Measurements from ENCODE around the gene WNK1.

The WNK1 gene

DNA sequence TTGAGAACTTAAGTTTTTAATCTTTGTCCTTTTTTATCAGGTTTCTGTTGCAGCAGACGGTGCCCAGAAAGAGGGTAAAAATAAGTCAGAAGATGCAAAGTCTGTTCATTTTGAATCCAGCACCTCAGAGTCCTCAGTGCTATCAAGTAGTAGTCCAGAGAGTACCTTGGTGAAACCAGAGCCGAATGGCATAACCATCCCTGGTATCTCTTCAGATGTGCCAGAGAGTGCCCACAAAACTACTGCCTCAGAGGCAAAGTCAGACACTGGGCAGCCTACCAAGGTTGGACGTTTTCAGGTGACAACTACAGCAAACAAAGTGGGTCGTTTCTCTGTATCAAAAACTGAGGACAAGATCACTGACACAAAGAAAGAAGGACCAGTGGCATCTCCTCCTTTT is 143.7 kb downstream of the WNK1 start:
- no peak overlapping the region for H3K4me3 ChIP-seq (ENCODE audit: low read length)
- DNase-seq (ENCODE audit: low read depth, low spot score), result no peak

DNA sequence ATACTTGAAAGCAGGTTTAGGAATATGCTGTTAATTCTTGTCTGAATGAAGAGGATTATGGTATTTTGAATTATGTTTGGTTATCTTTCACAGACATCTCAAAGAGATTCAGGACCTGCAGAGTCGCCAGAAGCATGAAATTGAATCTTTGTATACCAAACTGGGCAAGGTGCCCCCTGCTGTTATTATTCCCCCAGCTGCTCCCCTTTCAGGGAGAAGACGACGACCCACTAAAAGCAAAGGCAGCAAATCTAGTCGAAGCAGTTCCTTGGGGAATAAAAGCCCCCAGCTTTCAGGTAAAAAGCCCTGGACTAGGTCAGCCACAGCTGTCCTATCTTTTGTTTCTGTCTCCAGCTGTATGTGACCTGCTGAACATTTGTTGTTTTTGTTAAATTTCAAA is 145.0 kb downstream of the WNK1 start:
- no peak overlapping the region for H3K4me3 ChIP-seq (ENCODE audit: low read length)
- no peak for DNase-seq (ENCODE audit: low read depth, low spot score)

DNA sequence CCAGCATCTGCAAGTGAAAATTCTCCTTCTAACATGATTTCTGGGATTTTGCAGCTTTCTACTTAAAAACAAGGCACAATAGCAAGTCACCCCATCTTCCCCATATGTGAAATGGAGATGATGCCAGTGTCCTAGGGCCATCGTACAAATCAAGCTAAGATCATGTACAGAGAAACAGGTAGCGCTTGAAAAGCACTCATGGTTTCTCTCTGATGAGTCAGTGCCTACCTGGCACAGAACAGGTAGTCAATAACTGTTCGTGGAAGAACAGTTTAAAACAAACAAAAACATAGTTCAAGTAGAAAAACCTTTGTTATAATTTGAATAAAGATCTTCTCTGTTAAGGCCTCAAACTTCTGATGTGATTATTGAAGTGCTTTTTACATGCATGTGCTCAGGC is 150.2 kb downstream of the WNK1 start:
- no peak for DNase-seq (ENCODE audit: low read depth, low spot score)
- H3K4me3 ChIP-seq (ENCODE audit: low read length), result no peak overlapping the region

DNA sequence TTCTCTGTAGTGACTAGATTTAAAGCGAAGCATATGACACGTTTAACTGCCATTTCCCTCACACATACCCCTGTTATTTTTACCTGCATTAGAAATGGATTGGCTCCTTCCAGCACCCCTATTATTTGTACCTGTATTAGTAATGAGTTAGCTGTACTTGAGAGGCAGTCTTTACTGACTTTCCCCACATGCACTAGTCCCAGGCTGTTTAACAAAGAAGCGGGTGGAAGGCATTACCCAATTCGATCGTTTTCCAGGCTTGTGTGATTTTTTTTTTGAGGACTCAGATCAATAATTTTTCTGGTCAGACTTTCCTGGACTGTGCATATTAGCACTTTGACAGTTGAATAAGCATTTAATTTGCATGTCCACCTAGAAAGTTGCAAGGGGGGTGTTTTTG is 150.7 kb downstream of the WNK1 start:
- no peak for DNase-seq (ENCODE audit: low read depth, low spot score)
- no peak overlapping the region for H3K4me3 ChIP-seq (ENCODE audit: low read length)

DNA sequence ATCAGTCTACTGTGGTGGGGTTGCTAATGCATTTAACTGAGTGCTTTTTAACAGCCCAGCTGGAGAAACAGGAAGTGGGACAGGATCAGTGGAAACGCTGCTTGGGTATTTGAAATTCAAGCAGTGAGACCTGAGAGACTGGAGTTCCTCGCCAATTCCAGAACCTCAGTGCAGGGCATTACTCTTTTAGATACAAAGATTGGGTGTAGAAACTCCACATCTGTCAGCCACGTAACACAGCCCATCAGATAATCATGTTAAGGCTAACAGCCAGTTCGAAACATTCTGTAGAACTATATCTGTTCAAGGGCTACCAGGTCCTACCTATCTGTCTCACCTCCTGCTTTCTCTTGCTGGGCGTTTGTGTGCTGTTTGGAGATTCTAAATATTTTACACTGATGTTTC is 151.6 kb downstream of the WNK1 start:
- peak; percentile 75 for DNase-seq (ENCODE audit: low read depth, low spot score)
- H3K4me3 ChIP-seq (ENCODE audit: low read length), result no peak overlapping the region

DNA sequence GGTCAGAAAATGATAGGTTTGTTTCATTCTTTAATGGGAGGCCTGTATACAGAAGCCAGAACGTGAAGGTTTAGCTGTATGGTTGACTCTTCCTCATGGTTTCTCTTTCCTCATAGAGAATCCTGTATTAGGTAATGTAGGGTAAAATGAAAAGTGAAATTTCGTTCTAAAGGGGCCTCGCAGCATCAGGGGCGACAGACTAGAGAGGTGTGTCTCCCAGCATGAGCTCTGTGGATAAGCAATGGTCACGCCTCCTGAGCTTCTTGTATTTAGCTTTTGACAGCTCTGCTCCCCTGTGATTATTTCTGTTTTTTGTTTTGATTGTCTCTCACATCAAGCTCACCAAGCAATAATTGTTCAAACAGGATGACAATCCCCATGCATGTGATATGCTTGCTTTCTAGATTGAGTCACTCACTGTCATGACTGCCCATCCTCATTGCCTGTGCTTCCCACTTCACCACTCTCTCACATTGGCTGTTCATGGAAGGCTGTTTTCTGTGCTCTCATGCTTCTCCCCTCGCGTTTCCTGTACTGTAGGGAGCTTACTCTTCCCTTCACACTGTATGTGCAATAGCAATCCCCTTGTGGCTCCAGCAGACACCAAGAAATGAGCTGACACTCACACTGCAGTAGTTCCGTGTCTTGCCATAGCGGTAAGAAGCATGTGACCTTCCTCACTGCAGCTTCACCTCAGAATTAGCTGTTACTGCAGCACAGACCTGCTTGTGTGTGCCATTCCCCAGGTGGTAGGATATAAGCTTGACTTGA is 153.1 kb downstream of the WNK1 start:
- H3K4me3 ChIP-seq (ENCODE audit: low read length), result peak overlapping the region; percentile 26
- DNase-seq (ENCODE audit: low read depth, low spot score), result peak; percentile 84

DNA sequence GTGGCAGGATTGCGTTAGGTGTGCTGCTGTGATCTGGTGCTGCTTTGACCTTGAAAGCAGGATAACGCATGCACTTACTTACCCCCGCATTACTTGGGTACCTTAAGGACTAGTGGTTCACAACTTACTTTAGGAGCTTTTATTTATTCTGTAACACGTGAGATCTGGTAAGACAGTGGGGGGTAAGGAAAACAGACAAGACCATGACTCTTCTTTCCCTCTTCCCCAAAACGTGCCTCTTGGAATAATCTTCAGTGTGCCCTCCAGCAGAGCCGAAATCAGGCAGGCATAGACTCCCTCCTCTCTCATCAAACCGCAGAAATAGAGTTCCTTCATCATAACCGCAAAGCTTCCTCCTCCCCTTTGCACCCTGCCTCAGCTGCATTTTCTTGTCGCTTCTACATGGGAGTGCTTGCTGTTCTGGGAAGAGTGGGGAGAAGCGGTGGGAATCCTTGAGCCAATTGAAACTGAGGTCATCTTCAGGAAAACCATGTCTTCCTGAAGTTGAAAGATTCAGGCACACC is 153.7 kb downstream of the WNK1 start:
- DNase-seq (ENCODE audit: low read depth, low spot score), result peak; percentile 73
- H3K4me3 ChIP-seq (ENCODE audit: low read length), result peak overlapping the region; percentile 26

DNA sequence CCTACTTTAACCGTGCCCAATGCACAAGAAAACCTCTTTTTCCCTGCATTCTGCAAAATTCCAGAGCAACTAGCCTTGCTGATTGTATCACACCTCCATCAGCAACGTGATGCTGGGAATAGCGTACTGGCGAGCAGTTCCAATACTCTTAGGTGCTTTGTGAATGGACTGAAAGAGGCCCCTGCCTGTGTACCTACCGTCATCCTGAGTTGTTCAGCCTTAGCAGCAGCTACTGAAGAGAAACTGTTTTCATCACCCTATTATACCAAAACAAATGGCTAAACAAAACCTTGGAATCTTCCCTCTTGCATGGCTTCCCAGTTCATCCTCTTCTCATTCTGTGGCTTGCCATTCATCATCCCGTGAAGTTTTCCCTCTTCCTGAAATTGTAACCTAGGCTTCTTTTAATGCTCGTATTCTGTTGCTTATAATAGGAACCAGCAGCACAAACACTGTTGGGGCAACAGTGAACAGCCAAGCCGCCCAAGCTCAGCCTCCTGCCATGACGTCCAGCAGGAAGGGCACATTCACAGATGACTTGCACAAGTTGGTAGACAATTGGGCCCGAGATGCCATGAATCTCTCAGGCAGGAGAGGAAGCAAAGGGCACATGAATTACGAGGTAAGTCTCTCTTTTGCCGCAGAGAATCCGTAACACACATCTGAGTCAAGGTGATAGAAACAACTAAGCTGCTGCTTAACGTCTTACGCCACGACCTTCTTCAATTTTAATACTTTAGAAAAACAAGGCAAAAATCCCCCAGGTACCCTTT is 155.2 kb downstream of the WNK1 start:
- no peak for DNase-seq (ENCODE audit: low read depth, low spot score)
- no peak overlapping the region for H3K4me3 ChIP-seq (ENCODE audit: low read length)

DNA sequence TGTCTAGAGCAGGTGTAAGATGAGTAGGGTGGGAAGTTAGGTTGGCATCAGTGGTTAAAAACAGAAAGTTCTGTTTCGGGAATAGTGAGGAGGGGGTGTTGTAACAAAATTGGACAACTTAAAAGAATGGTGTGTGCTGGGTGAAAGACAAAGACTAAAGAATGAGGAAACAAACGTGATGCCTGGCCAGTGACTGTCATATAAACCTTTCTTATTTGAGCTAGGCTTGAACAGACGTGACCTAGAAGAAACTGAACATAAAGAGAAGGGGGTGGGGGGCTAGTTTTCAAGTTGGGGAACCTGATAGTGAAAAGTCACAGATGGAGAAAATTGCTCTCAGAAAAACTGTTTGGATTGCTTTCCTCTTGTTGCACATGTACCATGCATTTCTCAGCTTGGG is 157.5 kb downstream of the WNK1 start:
- no peak overlapping the region for H3K4me3 ChIP-seq (ENCODE audit: low read length)
- no peak for DNase-seq (ENCODE audit: low read depth, low spot score)

DNA sequence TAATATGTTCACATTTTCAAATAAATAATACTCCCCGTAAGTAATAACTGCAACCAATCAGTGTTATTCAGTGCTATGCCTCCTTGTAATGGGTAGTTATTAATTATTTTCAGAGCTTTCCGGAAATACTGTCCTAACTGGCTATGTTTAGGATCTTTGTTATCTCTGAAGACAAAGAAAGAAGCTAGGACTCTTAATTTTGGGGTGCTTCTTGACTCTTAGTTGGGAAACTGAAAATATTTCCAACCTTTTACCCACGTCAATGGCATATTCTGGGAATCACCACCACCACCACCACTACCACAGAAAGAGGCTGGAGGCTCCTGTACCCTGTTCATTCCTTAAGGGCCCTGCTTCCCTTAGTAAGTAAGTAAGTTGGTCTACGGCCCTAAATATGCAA is 158.0 kb downstream of the WNK1 start:
- H3K4me3 ChIP-seq (ENCODE audit: low read length), result no peak overlapping the region
- no peak for DNase-seq (ENCODE audit: low read depth, low spot score)

DNA sequence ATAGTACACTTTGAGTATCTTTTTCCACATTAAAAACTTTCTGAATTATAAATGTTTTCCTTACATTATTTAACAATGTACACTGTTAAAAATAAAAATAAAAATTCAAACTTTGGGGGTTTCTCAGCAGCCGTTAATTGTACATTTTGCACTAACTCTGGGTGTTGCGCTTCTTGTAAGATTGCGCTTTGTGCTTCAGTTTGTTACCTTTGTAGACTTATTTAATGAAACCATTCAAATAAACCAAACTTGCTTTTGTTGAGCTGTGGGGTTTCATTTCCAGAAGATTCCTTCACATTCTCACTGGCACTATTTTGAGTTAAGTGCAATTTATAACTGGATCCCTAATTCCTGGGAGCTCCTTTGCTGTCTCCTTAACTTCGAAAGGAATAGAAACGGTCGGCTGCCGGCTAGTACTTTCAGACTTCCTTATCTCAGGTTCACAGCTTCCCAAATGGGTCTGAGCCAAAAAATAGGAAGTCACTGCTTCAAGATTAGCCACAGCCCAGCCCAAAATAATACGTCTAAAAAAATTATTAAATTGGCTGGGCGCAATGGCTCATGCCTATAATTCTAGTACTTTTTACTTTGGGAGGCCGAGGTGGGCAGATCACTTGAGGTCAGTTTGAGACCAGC is 158.9 kb downstream of the WNK1 start:
- no peak for DNase-seq (ENCODE audit: low read depth, low spot score)

DNA sequence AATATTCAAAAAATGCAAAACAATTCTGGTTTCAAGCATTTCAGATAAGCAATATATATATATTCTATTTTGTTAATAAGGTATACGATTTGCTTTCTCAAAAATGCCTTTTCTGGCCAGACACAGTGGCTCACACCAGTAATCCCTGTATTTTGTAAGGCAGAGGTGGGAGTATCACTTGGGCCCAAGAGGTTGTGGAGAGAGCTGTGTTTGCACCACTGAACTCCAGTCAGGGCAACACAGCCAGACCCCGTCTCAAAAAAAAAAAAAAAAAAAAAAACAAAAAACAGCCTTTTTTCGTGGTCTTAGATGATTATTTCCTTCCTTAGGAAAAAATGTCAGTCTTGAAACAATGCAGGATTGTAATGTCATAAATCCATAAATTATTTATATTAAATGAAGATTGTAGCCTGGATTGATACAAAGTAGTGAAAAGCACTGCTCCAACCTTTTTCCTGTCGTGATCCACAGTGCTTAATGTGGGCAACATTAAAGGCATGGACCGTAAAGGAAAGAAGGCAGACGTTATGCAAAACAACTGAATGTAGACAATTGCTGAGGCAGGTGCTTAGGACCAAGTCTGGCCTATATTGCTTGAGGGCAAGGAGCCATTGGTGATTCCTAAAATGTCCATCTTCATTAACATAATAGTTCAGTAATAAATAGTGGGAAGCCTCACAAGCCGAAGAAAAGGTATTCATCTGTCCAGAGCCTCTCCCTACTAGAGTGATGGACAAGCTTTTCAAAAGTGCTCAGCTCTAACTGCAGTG is 160.3 kb downstream of the WNK1 start:
- H3K4me3 ChIP-seq (ENCODE audit: low read length), result no peak overlapping the region
- no peak for DNase-seq (ENCODE audit: low read depth, low spot score)

More for the DNA sequence above, 158.9 kb downstream of the WNK1 start:
- no peak overlapping the region for H3K4me3 ChIP-seq (ENCODE audit: low read length)

DNA sequence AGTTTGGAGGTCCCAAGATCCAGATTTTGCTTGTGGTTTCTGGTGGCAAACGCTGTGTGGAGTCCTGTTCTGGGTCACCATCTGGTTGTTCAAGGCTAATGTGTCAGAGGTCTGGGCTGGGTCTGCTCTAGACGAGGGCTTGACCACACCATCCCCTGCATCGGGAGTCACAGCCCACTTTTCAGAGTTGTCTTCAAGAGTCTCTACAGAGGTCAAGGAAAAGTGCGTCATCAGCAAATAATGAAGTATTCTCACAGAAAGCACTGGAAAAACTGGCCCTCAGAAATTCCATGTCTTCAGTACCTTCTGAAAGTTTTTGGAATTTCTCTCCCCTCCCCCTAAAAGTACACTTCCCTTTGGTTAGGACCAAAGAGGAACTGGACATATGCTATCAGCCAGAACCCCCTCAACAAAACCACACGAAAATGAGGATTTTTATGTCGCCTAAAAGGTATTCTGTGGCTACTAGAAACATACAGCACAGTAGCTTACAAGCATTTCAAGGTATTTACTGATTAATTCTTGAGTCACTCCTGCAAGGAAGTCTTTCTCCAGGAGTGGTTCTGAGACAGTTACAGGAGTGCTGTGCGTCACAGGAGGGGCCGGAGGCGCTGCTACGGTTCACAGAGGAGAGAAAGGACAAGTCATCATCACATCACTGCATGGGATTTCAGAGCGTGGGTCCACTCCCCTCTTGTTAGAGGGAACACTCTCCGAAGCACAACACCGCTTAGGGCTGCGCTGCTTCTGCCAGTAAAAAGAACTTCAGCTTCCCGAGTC is 161.7 kb downstream of the WNK1 start:
- H3K4me3 ChIP-seq (ENCODE audit: low read length), result no peak overlapping the region
- no peak for DNase-seq (ENCODE audit: low read depth, low spot score)

DNA sequence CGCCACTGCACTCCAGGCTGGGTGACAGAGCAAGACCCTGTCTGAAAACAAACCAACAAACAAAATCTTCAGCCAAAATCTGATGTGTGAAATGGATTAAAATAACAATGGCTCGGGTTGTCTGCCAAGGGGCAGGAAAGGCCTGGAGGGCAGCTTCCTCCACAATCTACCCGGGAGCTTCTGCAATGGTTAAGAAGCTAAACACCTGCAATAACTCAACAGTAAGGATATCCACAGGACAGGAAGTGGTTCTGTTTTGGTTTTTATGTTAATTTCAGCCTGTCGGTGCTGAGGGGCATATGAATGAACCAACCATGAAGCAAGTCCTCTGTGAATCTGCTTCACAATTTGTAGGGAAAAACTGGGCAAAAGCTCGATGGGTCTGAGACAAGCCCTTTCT is 162.7 kb downstream of the WNK1 start:
- DNase-seq (ENCODE audit: low read depth, low spot score), result peak; percentile 71
- no peak overlapping the region for H3K4me3 ChIP-seq (ENCODE audit: low read length)

DNA sequence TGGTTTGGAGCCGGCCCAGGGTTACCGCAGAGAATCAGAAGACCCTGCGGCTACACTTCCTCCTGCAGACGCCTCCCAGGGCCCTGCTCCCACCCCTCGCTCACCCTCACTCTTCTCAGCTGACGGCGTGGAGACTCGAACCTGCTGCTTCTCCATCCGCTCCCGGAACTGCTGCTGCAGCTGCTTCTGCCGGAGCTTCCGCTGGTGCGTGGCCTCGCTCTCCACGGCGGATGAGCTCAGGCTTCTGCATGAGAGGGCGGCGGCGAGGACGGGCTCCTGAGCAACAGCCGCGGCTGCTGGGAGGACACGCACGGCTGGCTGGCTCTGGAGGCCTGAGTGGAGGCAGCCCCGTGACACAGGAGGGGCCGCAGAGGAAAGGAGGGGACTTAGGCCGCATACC is 163.9 kb downstream of the WNK1 start:
- no peak overlapping the region for H3K4me3 ChIP-seq (ENCODE audit: low read length)

DNA sequence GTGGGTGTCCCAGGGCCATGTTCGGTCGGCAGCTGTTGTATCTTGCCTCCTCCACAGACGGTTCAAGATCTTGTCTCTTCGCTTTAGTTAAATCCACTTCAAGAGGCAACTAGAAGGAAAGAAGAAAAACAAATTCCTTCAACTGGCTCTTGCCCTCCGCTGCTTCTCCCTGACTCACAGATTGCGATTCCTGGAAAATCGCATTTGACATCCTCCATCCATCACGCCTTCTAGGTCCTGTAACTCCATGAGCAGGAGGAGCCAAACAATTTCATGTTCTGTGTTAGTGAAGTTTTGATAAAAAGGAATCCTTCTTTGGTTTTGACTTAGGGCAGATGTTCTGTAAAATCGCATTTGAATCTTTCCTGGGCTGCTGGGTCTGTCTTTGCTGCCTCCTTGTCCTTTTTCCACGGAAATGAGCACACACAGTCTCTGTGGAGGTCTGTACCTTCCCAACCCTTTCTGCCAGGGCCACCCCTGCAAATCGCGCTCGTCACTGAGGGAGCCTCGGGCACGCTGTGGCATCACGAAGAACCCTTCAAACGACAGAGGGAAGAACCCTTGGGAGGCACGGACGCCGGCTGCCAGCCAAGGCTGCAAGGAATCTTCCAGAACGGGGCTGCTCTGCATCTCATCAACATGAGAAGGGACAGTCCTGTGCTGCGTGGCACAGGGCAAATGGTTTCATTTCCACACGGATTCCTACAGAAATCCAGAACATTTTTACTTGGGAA is 164.5 kb downstream of the WNK1 start:
- DNase-seq (ENCODE audit: low read depth, low spot score), result no peak
- H3K4me3 ChIP-seq (ENCODE audit: low read length), result no peak overlapping the region

More for the DNA sequence above, 163.9 kb downstream of the WNK1 start:
- no peak for DNase-seq (ENCODE audit: low read depth, low spot score)

DNA sequence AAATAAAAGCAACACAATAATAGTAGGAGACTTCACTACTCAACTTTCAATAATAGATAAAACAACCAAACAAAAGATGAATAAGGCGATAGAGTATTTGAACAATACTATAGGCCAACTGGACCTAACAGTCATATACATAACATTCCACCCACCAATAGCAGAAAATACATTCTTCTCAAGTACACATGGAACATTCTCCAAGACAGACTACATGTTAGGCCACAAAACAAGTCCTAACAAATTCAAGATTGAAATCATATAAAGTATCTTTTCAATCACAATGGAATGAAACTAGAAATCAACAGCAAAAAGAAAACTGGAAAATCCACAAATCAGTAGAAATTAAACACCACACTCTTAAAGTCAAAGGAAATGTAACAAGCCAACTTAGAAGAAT is 168.3 kb downstream of the WNK1 start:
- no peak for DNase-seq (ENCODE audit: low read depth, low spot score)

DNA sequence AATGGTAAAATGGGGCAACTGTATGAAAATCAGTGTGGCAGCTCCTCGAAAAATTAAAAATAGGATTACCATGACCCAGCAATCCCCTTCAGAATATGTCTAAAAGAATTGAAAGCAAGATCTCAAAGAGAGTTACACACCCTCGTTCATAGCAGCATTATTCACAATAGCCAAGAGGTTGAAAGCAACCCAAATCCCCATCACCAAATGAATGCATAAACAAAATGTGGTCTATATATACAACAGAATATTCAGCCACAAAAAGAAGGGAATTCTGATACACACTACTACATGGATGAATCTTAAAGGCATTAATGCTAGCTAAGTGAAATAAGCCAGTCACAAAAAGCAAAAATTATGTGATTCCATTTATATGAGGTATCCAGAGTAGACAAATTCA is 169.9 kb downstream of the WNK1 start:
- H3K4me3 ChIP-seq (ENCODE audit: low read length), result no peak overlapping the region
- no peak for DNase-seq (ENCODE audit: low read depth, low spot score)

More for the DNA sequence above, 168.3 kb downstream of the WNK1 start:
- no peak overlapping the region for H3K4me3 ChIP-seq (ENCODE audit: low read length)
